Esophagus muscularis mucosa (tissue), 4 donors: Measurements from ENCODE around the gene NFATC4. TPM values are rescaled to one million over a fixed set of nuclear protein-coding genes. Genes with fewer than 3 reads are reported as not detected.
A peak's percentile ranks its signal among the peaks of the same experiment; 100 is the strongest.

ENCODE experiments used
- DNase-seq: peaks from one replicate; pipeline ENCODE4 v3.0.0-alpha.2; 2017; ENCODE audit errors: extremely low spot score
- H3K27ac ChIP-seq, 4 donors: fragments of 200-600 bp; sonication (generic); replicated peaks in 1 of 4; 1 replicate in 3 of 4; 2 replicates in 1 of 4; pipeline ENCODE4 v1.5.1; 2016 to 2019; ENCODE audit warnings: mild to moderate bottlenecking in 1 of 4
- H3K27me3 ChIP-seq, 4 donors: fragments of 200-600 bp; sonication (generic); one replicate each; pipeline versions ENCODE4 v1.5.1 to v1.6.0; 2016 to 2019
- H3K36me3 ChIP-seq, 4 donors: fragments of 200-600 bp; sonication (generic); one replicate each; pipeline ENCODE4 v1.5.1; 2016 to 2019
- H3K4me1 ChIP-seq, 4 donors: fragments of 200-600 bp; sonication (generic); one replicate each; pipeline ENCODE4 v1.5.1; 2016 to 2019
- H3K4me3 ChIP-seq, 4 donors: fragments of 200-600 bp; sonication (generic); 1 replicate in 2 of 4; 2 replicates in 2 of 4; pipeline ENCODE4 v1.5.1; 2016 to 2019; ENCODE audit warnings: mild to moderate bottlenecking in 4 of 4, moderate library complexity in 1 of 4
- H3K9me3 ChIP-seq, 4 donors: fragments of 200-600 bp; sonication (generic); 1 replicate in 3 of 4; 2 replicates in 1 of 4; pipeline ENCODE4 v1.5.1; 2016 to 2019
- CTCF ChIP-seq, 3 experiments: fragments of 200-600 bp in 2 of 3; fragments of 450-650 bp in 1 of 3; sonication (generic) in 2 of 3; IDR thresholded peaks; one replicate each; pipeline ENCODE4 v1.5.1; 2017 to 2019; ENCODE audit warnings: antibody characterized with exemption in 3 of 3, mild to moderate bottlenecking in 2 of 3, moderate library complexity in 1 of 3
- EP300 ChIP-seq: sonication (generic); formaldehyde crosslinking; IDR thresholded peaks from one replicate; pipeline ENCODE4 v1.6.1; 2017; ENCODE audit warnings: antibody characterized with exemption
- POLR2A ChIP-seq: fragments of 450-650 bp; IDR thresholded peaks from one replicate; pipeline ENCODE4 v1.6.1; 2017; ENCODE audit warnings: antibody characterized with exemption, moderate library complexity, mild to moderate bottlenecking, low read depth
- POLR2AphosphoS5 ChIP-seq, 2 donors: sonication (generic); formaldehyde crosslinking; IDR thresholded peaks; one replicate each; pipeline ENCODE4 v1.6.1; 2017; ENCODE audit warnings: antibody characterized with exemption in 2 of 2
- WGBS: methylation state at CpG from one replicate; pipeline ENCODE4 v1.1.5; 2018; 5-methylcytosine and 5-hydroxymethylcytosine counted together
- intact Hi-C: fragments of 100-400 bp; cut with DNase I; formaldehyde crosslinking; loops from one replicate; pipeline ENCODE4 v1.15.1; 2023
- total RNA-seq, 4 donors: library from RNA; depleted of rRNA; stranded (reverse); fragments of >200 nt; gene quantifications; one replicate each; pipeline versions ENCODE4 v1.1.0 to v1.2.1, GENCODE V29; 2016

The NFATC4 gene
- total RNA-seq, 4 donors from 2014 or later = 38.8 to 65.2 (median 48.3) TPM

GRCh38 chr14:24408764-24409163, 40.8 kb downstream of the NFATC4 start:
- peaks cover 0 to 28% (median 16%) of the 10 kb centered on the region in 4 donors for H3K4me1 ChIP-seq
- TF ChIP-seq POLR2AphosphoS5 (IDR thresholded peaks at IDR 0.05) (no peak), POLR2A (no peak), EP300 (no peak), CTCF (IDR thresholded peaks at IDR 0.05) (no peak)
- no peak for DNase-seq
- peaks cover 7 to 71% (median 57%) of the 10 kb centered on the region in 4 donors for H3K36me3 ChIP-seq
- H3K4me3 ChIP-seq = no peak overlapping the region
- no peaks in the 10 kb centered on the region for H3K27me3 ChIP-seq
- intact Hi-C loops = no loop called here
- 25% methylated on average over 1 of the region's 3 CpGs for WGBS
- H3K27ac ChIP-seq = no peak overlapping the region
- no peaks in the 10 kb centered on the region for H3K9me3 ChIP-seq

GRCh38 chr14:24409192-24409591, 41.2 kb downstream of the NFATC4 start:
- peaks cover 8 to 75% (median 61%) of the 10 kb centered on the region in 4 donors for H3K36me3 ChIP-seq
- intact Hi-C loops = no loop called here

GRCh38 chr14:24409956-24410355, 42.0 kb downstream of the NFATC4 start:
- no peak for TF ChIP-seq POLR2AphosphoS5 (IDR thresholded peaks at IDR 0.05)
- TF ChIP-seq EP300 = no peak
- no peak for TF ChIP-seq CTCF (IDR thresholded peaks at IDR 0.05)
- no peak for TF ChIP-seq POLR2A
- no peak overlapping the region for H3K4me3 ChIP-seq
- H3K4me1 ChIP-seq = peaks cover 0 to 17% (median 7%) of the 10 kb centered on the region in 4 donors
- H3K9me3 ChIP-seq = no peaks in the 10 kb centered on the region
- intact Hi-C loops = no loop called here
- no peaks in the 10 kb centered on the region for H3K27me3 ChIP-seq
- H3K36me3 ChIP-seq = peaks cover 13 to 83% (median 69%) of the 10 kb centered on the region in 4 donors
- no peak overlapping the region for H3K27ac ChIP-seq
- 96% methylated on average over 10 of the region's 10 CpGs for WGBS
- no peak for DNase-seq

More at GRCh38 chr14:24409192-24409591, 41.2 kb downstream of the NFATC4 start:
- Histone ChIP-seq H3K9me3 (no peaks in the 10 kb centered on the region), H3K4me3 (no peak overlapping the region), H3K27me3 (no peaks in the 10 kb centered on the region), H3K4me1 (peaks cover 0 to 24% (median 12%) of the 10 kb centered on the region in 4 donors), H3K27ac (no peak overlapping the region)
- TF ChIP-seq POLR2AphosphoS5 (IDR thresholded peaks at IDR 0.05) = no peak
- TF ChIP-seq POLR2A = no peak
- no peak for TF ChIP-seq EP300
- no peak for TF ChIP-seq CTCF (IDR thresholded peaks at IDR 0.05)
- DNase-seq = no peak
- WGBS = 80% methylated on average over 6 of the region's 6 CpGs

- WGBS = 71% methylated on average over 14 of the region's 16 CpGs
- Histone ChIP-seq H3K27ac (no peak overlapping the region), H3K4me1 (peaks cover 0 to 14% (median 6%) of the 10 kb centered on the region in 4 donors), H3K27me3 (no peaks in the 10 kb centered on the region), H3K36me3 (peaks cover 13 to 84% (median 78%) of the 10 kb centered on the region in 4 donors), H3K9me3 (no peaks in the 10 kb centered on the region), H3K4me3 (no peak overlapping the region)
- no peak for TF ChIP-seq POLR2A
- TF ChIP-seq POLR2AphosphoS5 (IDR thresholded peaks at IDR 0.05) = peak in 1 of 2 donors; percentile 15
- peak; percentile 42 to 74 (median 58) for TF ChIP-seq CTCF (IDR thresholded peaks at IDR 0.05)
- no peak for DNase-seq
- intact Hi-C loops = no loop called here
These were observed 43.7 kb downstream of the NFATC4 start for GRCh38 chr14:24411443-24412389.
